GM18526 (cell line): ENCODE results near the gene ASB14.
A peak's percentile ranks its signal among the peaks of the same experiment; 100 is the strongest.

Source experiments
- POLR2A ChIP-seq: IDR thresholded peaks from 3 replicates; pipeline ENCODE4 v1.6.1; 2011; ENCODE audit not compliant: insufficient read length; ENCODE audit errors: extremely low read depth

Gene ASB14

GRCh38 chr3:57261119-57261518, 31.4 kb downstream of the ASB14 start:
- no peak for TF ChIP-seq POLR2A

DNA sequence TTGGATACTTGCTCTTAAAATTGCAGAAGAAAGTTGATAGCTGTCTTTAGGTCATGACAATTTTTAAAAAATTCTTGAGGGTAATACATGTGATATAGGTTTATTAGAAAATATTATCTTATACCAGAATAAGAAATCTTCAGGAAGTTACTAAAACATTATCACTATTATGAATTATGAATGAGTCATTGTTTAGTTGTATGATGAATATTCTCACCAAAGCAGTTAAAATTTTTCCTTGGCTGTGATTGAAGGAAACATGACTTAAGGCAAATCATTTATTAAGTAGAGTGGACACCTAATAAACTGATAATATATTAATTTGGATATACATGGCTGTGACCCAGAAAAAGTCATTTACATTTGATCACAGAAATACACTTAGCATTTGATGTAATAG, 34.8 kb downstream of the ASB14 start:
- TF ChIP-seq POLR2A, result no peak

GRCh38 chr3:57256844-57257243, 35.6 kb downstream of the ASB14 start:
- no peak for TF ChIP-seq POLR2A

- TF ChIP-seq POLR2A, result no peak
These were observed 40.1 kb downstream of the ASB14 start for GRCh38 chr3:57252404-57252803.

- TF ChIP-seq POLR2A, result no peak
These were observed 47.5 kb downstream of the ASB14 start for GRCh38 chr3:57244946-57245345.

DNA sequence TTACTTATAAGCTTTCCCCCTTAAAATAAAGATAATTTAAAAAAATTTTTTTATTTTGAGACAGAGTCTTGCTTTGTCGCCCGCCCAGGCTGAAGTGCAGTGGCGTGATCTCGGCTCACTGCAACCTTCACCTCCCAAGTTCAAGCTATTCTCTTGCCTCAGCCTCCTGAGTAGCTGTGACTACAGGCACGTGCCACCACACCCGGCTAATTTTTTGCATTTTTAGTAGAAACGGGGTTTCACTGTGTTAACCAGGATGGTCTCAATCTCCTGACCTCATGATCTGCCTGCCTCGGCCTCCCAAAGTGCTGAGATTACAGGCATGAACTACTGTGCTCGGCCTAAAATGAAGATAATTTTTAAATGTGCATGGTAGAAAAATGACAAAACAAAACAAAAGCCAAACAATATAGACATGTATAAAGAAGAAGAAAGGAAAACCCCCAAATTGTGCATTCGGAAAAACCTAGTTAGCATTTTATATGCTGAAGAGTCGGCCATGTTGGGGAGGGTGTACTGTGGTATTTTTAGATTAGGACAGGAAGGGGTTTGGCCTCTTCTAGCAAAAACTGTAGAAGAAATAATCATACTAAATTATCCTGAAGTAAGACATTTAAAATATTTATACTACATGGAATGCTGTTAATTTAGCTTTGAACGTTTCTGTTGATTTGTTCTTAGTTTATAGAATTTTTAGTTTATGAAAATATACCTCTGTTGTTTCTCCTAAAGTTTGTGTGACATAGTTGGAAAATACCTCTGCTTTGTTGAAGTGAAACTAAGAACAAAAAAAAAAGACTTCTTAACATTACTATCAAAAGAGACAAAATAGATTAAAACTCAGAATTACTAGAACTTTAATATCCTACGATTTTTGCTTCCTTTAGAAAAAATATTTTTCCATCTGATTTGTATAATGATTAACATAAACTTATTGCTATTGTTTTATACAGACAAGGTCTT, 57.6 kb downstream of the ASB14 start:
- TF ChIP-seq POLR2A, result no peak

DNA sequence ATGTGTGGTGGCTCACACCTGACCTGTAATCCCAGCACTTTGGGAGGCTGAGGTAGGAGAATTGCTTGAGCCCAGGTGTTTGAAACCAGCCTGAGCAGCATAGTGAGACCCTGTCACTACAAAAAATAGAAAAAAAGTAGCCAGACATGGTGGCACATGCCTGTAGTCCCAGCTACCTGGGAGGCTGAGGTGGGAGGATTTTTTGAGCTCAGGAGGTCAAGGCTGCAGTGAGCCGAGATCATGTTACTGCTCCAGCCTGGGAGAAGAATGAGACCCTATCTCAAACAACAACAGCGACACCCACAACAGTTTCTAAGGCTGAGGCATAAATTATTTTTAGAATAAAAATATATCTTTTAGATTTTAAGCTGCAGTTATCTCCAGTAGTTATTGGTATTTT, 58.7 kb downstream of the ASB14 start:
- no peak for TF ChIP-seq POLR2A

DNA sequence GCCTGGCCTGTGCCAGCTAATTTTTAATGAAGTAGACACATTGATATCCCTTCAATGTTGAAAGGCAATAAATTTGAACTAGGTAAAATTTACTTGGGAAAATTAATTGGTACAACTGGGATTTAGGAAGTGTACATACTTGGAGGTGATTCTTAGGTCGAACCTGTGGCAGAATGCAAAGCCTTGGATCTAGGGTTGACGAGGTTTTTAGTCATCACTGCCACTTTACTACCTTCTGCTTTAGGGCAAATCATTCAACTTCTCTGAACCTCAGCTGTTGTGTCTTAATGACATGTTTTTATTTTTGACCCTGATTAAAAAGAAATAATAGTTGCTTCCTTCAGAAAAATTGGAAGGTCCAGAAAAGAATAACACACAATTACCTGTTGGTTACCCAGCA, 62.5 kb downstream of the ASB14 start:
- no peak for TF ChIP-seq POLR2A

GRCh38 chr3:57227930-57228751, 64.3 kb downstream of the ASB14 start:
- peak; percentile 32 for TF ChIP-seq POLR2A

DNA sequence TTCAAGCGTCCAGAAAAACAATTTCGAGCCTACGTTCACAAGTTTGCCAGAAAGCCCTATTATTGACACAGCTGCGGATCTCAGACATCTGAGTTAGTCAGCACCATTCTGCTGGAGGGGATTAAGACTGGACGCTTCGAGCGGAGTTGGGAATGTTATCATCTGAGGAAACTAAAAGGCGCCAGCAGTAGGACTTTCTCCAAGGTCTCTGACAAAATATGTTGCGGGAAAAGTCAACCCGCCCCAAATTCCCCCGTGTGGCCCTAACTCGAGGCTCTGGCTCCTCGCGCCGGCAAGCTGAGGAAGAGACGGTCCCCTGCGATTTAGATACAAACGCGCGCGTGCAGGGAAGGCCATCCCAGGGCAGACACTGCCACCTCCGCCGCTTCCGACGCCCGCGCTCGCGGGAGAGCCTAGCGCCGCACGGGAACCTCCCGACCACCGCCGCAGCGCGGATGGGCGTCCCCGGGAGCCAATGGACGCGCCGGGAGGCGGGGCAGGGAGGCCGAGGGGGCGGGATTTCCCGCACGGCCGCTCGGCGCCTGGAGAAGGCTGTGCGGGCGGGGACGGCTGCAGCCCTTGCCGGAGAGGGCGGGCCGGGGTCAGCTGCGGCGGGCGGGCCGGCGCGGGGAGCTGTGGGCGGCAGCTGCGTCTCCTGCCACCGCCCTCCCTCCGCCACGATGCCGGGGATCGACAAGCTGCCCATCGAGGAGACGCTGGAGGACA, 65.1 kb downstream of the ASB14 start, which contains the start of gene APPL1:
Gene APPL1, plus strand, starts transcription at position 526 of the 726 bp plus-strand sequence. Its CDS starts 155 bp downstream, at position 681.
- peak; percentile 92 for TF ChIP-seq POLR2A

DNA sequence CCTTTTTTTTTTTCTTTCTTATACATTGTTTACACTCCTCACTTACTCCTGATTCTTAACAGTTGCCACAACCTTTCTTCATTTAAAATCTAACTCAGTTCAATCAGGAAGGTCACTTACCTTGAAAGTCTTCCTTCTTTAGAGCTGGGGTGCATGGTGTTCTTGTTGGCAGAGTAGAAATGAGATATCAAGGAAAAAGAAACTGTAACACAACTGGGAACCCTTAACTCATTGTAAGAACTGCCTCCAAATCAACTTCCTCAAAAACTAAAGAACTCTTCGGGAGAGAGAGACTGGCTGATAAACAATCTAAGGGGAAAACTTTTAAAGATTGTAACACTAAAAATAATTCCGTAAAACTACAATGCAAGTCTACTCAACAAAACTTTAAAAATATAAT, 66.3 kb downstream of the ASB14 start:
- TF ChIP-seq POLR2A, result no peak

- TF ChIP-seq POLR2A, result no peak
These were observed 67.6 kb downstream of the ASB14 start for GRCh38 chr3:57224856-57225255.

GRCh38 chr3:57221883-57222282, 70.6 kb downstream of the ASB14 start:
- no peak for TF ChIP-seq POLR2A
